HG03025 (cell line): ENCODE measurements around the gene EXOC2.
"Not testable (repeated sequence)": the region's sequence is repeated elsewhere in the genome, so short reads cannot be mapped to it uniquely, and the experiment has no call there.

Source experiments
- ATAC-seq: cut with Tn5 transposase; IDR thresholded peaks from one replicate; pipeline ENCODE4 v1.9.1; 2021; ENCODE audit warnings: mild to moderate bottlenecking, moderate library complexity; ENCODE audit not compliant: unreplicated experiment, low FRiP score

Gene EXOC2

DNA sequence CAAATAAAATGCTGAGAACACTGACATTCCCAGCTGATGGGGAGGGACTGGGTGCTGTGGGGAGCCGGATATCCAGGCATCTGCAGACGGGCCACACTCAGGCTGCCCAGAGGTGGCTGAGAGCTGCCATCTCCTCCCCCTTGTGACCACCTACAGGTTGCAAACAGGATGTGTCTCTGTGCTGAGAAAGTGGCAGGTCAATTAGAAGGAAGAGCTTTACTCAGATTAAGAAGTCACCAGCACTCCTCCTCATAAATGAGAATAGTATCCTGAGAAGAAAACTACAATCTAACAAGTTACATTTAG, 99.1 kb downstream of the EXOC2 start:
- no peak for ATAC-seq

DNA sequence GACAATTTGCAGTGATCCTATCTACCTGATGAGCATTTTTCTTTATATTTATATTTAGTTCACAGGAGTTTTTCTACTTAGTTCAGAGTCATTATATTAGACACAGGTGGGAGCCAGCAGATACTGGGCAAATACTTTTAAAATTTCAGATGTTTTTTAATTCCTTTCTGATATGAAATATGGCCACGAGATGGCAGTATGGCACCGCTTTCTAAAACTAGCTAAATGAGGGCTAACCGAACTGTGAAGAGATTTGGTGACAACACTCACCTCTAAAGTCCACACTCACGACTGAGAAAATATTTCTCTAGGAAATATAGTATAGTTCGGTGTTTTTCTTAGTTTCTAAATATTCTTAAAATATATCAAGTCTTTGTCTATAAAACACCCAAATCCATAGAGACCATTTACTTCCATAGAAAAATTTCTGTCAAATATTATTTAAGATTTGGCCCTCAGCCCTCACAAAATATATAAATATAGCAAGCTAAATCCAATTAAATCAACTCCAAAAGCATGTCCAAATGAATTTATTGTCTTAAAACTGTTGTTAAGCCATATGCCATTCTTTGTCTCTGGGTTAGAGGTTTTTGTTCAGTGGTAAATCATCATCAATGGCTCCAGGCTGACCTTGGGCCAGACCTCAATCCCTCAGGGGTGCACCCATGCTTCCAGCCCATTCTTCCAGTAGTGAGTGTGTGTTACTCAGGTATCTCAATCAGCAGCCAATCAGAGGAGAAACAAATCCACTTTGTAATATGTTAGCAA, 99.6 kb downstream of the EXOC2 start:
- ATAC-seq = no peak

DNA sequence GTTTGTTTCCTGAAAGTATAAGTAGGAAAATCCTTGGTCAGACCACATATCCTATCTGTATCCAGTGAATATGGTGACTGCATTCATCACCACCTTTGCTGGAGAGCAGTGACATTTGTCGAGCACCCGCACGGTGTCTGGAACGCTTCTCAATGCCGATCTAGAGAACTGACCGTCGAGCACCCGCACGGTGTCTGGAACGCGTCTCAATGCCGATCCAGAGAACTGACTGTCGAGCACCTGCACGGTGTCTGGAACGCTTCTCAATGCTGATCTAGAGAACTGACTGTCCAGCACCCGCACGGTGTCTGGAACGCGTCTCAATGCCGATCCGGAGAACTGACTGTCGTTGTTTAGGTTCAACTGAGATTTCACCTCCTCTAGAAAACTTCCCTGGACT, 103.8 kb downstream of the EXOC2 start:
- no peak for ATAC-seq

DNA sequence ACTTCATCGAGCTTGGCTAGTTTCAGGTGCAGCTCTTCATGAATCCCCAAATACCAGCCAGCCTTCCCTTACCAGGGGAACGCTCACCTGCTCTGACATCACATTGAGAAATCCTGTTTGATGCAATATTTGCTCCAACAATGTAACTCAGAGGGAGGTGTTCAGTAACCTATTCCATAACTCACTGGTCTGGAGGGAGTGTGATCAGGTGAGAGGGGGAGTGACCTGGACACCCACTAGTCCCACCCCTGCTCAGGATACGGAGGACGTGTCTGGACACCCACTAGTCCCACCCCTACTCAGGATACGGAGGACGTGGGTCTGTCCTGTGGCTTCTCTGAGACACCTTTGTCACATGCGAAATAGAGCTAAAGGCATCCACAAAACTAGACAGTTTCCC, 106.4 kb downstream of the EXOC2 start:
- no peak for ATAC-seq

DNA sequence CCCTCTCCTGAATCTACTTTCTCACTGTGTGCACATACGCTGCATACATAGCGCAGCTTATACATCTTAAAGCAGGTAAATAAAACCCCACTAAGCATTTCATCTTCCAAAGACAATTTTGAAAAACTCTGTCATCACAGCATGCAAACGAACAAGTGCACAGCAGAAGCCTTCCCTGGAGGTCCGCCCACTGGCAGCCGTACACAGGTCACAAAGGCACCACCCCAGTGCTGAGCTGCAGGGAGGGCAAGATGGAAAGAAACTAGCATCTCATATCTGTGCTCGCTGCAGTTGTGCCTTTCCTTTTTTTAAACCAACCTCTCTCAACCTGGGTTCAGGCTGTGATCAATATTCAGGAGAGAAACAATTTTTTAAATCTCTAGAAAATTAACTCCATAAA, 109.3 kb downstream of the EXOC2 start:
- ATAC-seq = no peak

DNA sequence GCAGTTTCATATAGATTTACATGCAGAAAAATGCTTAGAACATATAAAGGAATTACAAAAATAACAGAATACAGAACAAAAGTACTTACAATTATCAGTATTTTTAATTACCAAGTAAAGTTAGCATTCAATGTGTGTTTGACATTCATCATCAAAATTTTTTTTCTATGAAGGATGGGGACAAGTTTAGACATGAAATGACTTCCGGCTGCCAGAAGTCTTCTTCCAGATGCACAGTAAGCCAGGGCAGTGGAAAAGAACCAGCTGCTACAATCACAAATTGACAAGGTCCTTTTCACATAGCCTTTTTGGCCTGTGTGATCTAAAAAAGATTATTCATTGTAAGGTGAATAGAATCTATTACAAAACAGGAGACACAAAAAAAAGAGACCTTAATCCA, 109.8 kb downstream of the EXOC2 start:
- ATAC-seq = no peak

DNA sequence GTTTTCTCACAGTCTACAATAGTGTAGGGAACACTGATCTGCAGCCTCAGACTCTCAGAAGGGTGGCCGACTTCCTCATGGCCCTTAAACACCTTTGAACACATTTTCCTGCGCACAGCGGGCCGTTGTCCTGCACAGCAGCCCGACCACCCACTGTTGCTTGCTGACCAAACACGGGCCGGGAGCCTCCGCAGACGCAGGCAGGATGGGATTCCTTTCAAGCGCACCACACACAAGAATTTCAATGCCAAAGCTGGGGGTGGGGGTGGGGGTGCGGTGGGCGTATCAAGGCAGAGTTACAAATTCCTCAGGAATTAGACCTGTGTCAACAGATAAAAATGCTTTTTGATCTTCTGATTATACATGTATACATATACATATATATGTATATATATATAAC, 110.6 kb downstream of the EXOC2 start:
- no peak for ATAC-seq

DNA sequence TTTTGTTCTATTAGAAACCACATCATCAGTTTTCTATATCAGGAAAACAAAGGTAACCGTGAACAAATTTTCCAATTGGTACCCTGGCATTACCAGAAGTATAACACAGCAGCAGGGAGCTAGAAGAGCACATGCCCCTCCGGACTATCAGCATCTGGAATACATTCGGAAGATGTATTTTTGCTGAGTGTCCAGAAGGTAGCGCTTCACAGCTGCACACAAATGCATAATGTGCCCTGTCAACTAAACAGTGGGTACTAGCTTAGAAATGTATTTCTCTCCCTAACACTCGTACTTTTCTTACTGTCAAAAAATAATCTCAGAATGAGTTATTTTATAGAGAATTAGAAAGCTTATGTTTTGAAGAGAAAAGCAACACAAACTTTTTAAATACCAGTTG, 113.6 kb downstream of the EXOC2 start:
- ATAC-seq = no peak

DNA sequence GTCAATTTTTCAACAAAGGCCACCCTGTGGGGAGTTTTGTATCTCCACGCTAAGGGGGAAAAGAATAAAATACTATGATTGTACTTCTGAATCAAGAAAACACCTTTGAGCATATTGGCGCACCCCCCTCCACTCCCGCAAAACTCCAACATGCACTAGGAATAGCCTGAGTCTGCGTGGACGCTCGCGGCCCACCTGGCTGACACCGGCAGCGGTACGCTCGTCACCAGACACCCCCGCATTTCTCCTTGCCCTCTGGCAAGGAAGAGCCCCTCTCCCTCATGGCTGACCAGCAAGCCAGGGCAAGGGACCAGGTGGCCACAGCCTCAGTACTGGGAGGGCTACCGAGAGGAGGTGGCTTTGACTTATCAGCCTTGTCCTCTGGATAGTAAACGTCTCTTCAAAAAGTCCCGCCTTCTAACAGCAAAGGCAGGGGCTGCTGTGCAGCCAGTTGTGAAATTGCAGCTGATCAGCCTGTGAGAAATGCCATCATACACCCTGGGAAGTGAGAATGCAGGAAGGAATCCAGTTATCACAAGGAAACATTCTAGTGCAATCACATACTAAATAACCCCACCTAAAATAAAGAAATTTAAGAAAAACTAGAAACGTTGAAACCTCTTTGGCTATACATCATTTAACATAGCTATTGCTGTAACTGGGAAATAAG, 120.2 kb downstream of the EXOC2 start:
- ATAC-seq = no peak

DNA sequence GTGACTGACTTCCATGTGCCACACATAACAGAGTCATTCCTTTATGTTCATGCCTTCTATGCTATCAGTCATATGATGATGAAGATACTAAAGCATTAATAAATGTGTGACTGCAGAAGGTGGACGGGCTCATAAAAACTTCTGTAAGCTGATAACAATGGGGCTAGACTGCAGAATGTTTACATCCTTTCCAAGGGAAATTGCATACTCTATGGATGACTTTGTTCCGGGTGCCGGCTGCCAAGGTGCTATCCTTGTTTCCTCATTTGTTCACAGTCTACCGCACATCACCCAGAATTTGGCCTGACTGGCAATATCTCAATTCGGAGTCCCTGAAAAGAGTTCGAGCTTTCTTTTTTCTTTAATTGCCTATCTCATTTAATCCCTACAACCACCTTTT, 121.0 kb downstream of the EXOC2 start:
- no peak for ATAC-seq

DNA sequence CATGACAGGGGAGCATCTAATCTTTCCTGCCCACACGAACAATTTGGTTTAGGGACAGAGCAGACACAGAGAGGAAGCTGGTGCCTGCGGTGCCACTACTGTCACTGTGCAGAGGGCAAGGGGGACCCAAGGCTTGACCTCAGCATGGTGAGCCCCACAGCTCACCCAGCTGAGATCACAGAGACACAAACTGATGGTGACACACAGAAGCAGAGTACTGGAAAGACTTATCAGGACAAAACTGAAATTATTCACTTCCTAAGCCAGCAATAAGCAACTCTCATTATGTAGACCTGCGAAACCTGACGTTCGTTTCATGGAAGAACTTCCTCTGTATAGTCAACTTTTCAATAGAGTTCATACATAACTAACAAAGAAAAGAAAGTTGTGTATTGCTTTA, 122.1 kb downstream of the EXOC2 start:
- ATAC-seq = no peak

DNA sequence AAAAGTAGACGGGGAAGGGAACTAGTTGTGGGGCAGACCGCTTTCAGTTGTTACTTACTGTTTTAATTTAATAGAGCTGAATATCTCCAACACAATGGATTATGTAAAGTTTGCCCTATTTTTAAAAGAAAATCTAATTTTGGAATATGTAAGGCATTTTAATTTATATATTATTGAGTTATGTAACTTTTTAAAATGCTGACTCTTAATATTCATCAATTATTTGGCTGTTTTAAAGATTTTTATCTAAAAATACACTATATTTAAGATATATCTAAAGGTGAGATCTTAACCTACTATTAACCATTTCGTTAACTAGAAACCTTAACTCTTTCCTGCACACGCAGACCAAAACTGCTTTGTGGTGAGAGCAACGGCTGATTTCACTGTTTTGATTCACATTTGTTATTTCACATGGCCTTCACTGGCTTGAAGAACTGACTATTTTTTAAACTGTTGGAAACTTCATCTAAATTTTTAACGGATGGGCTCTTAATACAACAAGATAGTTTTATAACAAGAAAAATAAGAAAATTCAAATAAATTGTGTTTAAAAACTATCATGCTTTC, 123.9 kb downstream of the EXOC2 start:
- ATAC-seq = no peak

DNA sequence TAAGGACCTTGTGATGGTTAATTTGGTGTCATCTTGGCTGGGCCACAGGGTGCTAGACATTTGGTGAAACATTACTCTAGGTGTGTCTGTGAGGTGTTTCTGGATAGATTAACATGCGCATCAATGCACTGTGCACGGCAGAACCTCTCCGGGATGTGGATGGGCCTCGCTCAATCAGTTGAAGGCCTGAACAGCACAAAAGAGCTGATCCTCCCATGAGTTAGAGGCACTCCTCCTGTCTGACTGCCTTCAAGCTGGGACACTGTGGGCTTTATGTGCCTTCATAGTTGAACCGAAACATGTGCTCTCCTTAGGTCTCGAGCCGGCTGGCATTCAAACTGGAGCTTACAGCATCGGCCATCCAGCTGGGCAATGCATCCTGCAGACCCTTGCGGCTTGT, 124.9 kb downstream of the EXOC2 start:
- ATAC-seq = no peak

DNA sequence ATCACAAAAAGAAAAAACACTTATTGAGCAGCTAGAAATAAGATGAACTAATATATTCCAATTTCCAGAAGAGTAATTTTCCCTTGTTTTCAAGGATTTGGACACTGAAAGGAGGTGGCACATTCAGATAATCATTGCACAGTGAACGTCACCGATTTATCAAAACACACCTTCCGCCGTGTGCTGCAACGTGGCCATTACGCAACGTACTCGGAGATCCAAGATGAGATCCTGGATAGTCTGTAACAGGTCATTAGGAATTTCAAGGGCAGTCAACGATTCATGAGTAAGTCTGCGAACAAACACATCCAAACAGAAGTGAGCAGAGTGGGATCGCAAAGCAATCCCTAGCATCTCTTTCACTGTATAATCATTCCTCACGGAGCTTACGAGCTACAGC, 129.1 kb downstream of the EXOC2 start:
- no peak for ATAC-seq

DNA sequence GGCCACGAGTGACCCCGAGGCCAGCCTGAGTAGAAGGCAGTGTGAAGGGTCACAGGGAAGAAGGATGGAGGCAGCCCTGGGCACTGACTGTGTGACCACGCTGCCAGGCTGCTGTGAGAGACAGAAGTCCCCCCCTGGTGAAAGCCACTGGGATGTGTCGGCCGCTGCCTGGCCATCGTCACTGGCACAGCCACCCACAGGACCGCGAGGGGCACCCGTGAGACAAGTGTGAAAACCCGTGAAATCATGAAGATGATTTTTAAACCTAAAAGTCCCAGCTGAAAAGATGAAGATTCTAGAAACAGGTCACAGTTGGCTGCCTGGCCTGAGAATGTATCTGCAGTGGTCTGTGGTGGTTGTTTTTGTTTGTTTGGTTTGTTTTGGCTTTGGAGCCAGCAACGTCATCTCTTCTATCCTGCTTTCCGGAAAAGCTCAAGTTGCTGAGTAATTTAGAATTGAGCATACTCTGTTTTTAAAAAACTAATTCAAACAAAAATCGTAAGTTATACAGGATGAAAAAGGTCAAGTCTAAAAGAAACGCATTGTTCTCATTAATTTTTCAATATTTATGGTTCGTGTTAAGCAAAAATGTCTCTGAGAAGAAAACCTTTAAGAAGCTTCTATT, 130.8 kb downstream of the EXOC2 start:
- ATAC-seq = no peak

DNA sequence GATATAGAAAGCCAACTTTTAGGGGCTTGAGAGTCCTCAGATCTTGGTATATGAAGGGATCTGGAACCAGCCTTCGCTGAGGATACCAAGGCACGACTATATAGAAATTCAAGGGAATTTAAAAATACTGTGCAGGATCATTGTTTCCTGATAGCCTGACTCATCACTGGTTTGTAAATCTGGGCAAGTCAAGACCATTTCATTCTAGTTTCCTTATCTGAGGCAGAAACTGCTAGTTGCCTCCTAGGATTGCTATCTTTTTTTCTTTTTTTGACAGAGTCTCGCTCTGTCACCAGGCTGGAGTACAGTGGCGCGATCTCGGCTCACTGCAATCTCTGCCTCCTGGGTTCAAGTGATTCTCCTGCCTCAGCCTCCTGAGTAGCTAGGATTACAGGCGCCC, 131.6 kb downstream of the EXOC2 start:
- ATAC-seq = not testable (repeated sequence)

DNA sequence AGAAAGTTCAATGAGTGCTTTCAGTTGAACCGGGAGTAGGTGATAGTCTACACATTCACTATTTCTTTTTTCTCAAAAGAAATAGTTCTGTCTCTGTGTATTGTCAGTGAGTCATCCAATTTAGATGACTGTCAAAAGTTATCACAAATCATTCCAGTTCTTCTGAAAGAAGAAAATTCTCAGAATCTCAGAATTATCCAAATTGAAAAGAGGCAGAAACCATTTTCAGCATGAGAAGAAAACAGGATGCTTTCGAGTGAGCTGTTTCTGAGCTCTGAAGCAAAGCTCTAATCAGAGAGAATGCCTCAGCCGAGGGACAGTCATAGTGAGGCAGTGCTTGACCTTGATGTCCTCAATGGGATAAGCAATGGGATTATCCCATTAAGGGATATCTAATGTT, 134.0 kb downstream of the EXOC2 start:
- ATAC-seq = no peak

DNA sequence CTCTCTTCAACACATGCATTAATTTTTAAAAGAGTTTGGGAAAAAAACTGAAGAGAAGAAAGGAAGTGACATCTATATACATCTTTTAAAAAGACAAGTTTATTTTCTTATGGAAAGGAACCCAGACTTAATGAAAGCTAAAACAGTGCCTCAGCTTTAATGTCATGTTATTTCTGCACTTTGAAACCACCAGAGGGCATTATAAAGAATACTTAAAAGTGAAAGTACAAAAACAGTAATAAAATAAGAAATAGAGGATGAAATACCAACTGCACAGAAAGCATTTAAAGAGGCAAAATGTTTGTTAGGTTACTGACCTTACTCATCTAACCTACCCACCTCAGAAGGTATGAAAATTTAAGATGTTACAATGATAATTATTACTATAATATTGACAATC, 134.8 kb downstream of the EXOC2 start:
- no peak for ATAC-seq

DNA sequence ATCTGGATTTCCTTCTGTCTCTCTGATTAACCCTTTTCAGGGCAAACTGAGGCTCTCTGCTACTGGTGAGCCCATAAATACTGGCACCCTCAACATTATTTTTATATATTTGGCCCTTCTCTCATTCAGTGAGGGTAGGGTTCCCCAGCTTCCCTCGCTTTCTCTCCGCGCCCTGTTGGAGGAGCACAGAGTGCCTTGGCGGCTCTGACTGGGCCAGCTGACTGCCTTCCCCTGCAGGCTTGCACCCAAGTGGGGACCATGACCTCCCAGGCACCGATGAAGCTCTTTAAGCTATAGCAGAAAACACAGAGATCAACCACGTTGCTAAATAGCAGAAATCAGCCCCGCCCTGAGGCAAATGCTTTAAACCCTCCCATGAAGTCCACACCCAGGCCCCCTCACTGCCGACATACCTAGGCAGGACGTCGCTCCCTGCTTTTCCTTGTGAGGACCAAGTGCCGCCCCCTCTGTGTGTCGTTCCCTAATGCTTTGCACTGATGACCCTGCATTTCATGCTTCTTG, 141.0 kb downstream of the EXOC2 start:
- no peak for ATAC-seq

DNA sequence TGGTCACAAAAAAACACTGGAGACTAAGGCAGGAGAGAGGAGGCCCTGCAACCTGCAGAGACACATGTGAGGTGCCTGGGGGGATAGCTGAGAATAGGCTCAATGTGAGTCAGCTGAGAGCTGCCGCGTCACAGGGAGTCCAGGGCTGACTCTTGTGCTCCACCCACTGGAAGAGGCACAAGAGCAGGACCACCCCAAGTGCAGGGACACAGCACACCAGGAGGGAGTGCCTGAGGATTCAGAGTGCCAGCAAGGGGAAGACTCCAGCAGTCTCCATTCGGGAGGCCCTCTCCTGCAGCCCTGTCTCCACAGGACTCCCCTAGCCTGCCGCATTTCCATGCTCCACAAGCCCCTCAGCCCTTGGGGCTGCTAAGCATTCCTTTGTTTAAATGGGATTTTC, 141.5 kb downstream of the EXOC2 start:
- no peak for ATAC-seq

DNA sequence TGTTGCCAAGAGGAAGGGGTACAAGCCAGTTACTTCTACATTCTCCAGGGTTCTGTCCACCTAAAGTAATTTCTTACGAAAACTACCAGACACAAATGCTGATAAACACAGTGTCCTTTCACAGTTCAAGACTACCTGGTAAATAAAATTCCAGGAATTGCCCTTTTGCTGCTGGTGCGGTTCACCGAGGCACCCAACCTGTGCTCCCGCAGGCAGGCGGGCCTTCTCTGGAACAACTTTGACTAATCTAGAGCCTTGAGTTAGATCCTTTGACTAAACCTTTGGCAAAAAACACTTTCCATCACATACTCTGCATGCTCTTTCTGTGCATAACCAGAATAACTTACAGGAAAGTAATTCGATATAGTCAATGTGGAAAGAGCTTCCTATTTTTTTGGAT, 143.0 kb downstream of the EXOC2 start:
- ATAC-seq = no peak

DNA sequence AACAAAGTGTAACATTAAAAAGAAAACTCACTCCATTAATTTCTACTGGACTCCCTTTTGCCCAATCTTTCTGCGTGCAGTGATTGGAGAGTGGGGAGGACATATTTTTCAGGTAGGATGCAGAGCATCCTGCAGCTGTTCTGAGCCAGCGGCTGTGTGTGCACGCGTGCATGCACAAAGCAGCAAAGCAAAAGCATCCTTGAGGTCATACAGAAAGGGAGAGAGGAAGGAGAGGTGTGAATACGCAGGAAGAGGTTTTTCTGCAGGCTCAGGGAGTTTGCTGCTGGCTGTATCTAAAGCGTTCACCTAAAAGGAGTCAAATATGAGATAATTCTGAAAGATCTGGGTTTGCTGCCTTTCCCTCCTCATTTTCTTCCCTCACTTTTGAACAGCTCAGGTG, 144.4 kb downstream of the EXOC2 start:
- no peak for ATAC-seq
